ENCODE measurements around the gene RAB25.

GRCh38 chr1:156065212-156065611, 4.3 kb downstream of the RAB25 start:
- TF ChIP-seq POLR2A (IDR thresholded peaks at IDR 0.05): no peak
- TF ChIP-seq, protein P1, sequence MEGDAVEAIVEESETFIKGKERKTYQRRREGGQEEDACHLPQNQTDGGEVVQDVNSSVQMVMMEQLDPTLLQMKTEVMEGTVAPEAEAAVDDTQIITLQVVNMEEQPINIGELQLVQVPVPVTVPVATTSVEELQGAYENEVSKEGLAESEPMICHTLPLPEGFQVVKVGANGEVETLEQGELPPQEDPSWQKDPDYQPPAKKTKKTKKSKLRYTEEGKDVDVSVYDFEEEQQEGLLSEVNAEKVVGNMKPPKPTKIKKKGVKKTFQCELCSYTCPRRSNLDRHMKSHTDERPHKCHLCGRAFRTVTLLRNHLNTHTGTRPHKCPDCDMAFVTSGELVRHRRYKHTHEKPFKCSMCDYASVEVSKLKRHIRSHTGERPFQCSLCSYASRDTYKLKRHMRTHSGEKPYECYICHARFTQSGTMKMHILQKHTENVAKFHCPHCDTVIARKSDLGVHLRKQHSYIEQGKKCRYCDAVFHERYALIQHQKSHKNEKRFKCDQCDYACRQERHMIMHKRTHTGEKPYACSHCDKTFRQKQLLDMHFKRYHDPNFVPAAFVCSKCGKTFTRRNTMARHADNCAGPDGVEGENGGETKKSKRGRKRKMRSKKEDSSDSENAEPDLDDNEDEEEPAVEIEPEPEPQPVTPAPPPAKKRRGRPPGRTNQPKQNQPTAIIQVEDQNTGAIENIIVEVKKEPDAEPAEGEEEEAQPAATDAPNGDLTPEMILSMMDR (IDR thresholded peaks at IDR 0.05): no peak

Measured in heart left ventricle (tissue), 13 donors.